ENCODE results near the gene GPR156.
"Not testable (repeated sequence)": the region's sequence is repeated elsewhere in the genome, so short reads cannot be mapped to it uniquely, and the experiment has no call there.

GPR156 gene

GRCh38 chr3:120284747-120285507, at the start of gene GPR156:
GPR156 (minus strand) TSS chr3:120285222; CDS start chr3:120244098, 41,124 bp downstream.
- peak within 1 kb of the TSS; percentile 65; the same call in 1 of the 2 replicates for H3K27ac ChIP-seq
- TF ChIP-seq CTCF (conservative IDR thresholded peaks at IDR 0.05) = 0 out of 2 replicates have a peak, but pooled peaks have one; percentile 14

GRCh38 chr3:120332646-120333045, 47.6 kb upstream of the GPR156 start:
- no peak for TF ChIP-seq CTCF (conservative IDR thresholded peaks at IDR 0.05)
- no peak overlapping the region for H3K27ac ChIP-seq

- H3K27ac ChIP-seq = no peak overlapping the region
- TF ChIP-seq CTCF (conservative IDR thresholded peaks at IDR 0.05) = no peak
These were observed 46.1 kb upstream of the GPR156 start for GRCh38 chr3:120331076-120331475.

GRCh38 chr3:120326784-120327183, 41.8 kb upstream of the GPR156 start:
- no peak for TF ChIP-seq CTCF (conservative IDR thresholded peaks at IDR 0.05)
- no peak overlapping the region for H3K27ac ChIP-seq

GRCh38 chr3:120324190-120324589, 39.2 kb upstream of the GPR156 start:
- TF ChIP-seq CTCF (conservative IDR thresholded peaks at IDR 0.05) = no peak
- H3K27ac ChIP-seq = no peak overlapping the region

GRCh38 chr3:120323761-120324160, 38.7 kb upstream of the GPR156 start:
- not testable (repeated sequence) for H3K27ac ChIP-seq

GRCh38 chr3:120311863-120312794, 27.1 kb upstream of the GPR156 start:
- TF ChIP-seq CTCF (conservative IDR thresholded peaks at IDR 0.05) = no peak
- H3K27ac ChIP-seq = no peak overlapping the region
